PC-3 (cell line): ENCODE data around the gene KDM4B. TPM values are rescaled to one million over a fixed set of nuclear protein-coding genes. Genes with fewer than 3 reads are reported as not detected.

Experiments
- ATAC-seq: fragments of 200-7000 bp; cut with Tn5 transposase; 2 replicates; pipeline ENCODE4 v1.9.1; 2020; ENCODE audit warnings: mild to moderate bottlenecking, moderate library complexity
- BruUV-seq: library from RNA; stranded (reverse); fragments of 400-500 nt; replicated peaks from 2 replicates; lab custom pipeline; 2021; lab: Mats Ljungman, UMichigan
- CTCF ChIA-PET: fragments of 300-600 bp; sonication (Branson Sonifier 250); formaldehyde crosslinking; loops from one replicate; lab custom pipeline; 2022; ENCODE audit warnings: antibody characterized with exemption; lab: Charles Lee
- POLR2A ChIA-PET: fragments of 300-600 bp; sonication (Branson Sonifier 250); formaldehyde crosslinking; loops from one replicate; lab custom pipeline; 2022; ENCODE audit warnings: antibody characterized with exemption; ENCODE audit not compliant: unreplicated experiment; lab: Charles Lee
- DNase-seq: peaks from one replicate; pipeline ENCODE4 v3.0.0-alpha.2; 2015
- H2AFZ ChIP-seq: fragments of 300-600 bp; sonication (generic); 2 replicates; pipeline ENCODE4 v1.6.0; 2016; ENCODE audit warnings: antibody characterized with exemption, low read length
- H3F3A ChIP-seq: fragments of 300-600 bp; sonication (generic); one replicate; pipeline ENCODE4 v1.6.0; 2017; ENCODE audit warnings: antibody characterized with exemption, low read length, control low read depth, mild to moderate bottlenecking; ENCODE audit not compliant: unreplicated experiment
- H3K27ac ChIP-seq: fragments of 300-600 bp; sonication (generic); 2 replicates; pipeline ENCODE4 v1.5.1; 2016; ENCODE audit warnings: mild to moderate bottlenecking, low read length
- H3K27me3 ChIP-seq: fragments of 300-600 bp; sonication (generic); 2 replicates; pipeline ENCODE4 v1.6.1; 2016; ENCODE audit warnings: low read length, mixed read lengths
- H3K36me3 ChIP-seq: fragments of 300-600 bp; sonication (generic); 2 replicates; pipeline ENCODE4 v1.6.1; 2016; ENCODE audit warnings: low read depth, mixed run types, low read length, mixed read lengths
- H3K4me1 ChIP-seq: fragments of 300-600 bp; sonication (generic); 2 replicates; pipeline ENCODE4 v1.5.1; 2016; ENCODE audit warnings: low read length; ENCODE audit not compliant: insufficient read depth
- H3K4me2 ChIP-seq: fragments of 300-600 bp; sonication (generic); 2 replicates; pipeline ENCODE4 v1.6.0; 2016; ENCODE audit warnings: low read length
- H3K4me3 ChIP-seq: fragments of 300-600 bp; sonication (generic); 2 replicates; pipeline ENCODE4 v1.5.1; 2016; ENCODE audit warnings: mild to moderate bottlenecking, low read length, mixed read lengths
- H3K79me2 ChIP-seq: fragments of 300-600 bp; sonication (generic); 2 replicates; pipeline ENCODE4 v1.6.1; 2017; ENCODE audit warnings: low read length, mixed read lengths
- H3K9ac ChIP-seq: fragments of 300-600 bp; sonication (generic); 2 replicates; pipeline ENCODE4 v1.6.0; 2016; ENCODE audit warnings: mild to moderate bottlenecking, low read length
- H3K9me2 ChIP-seq: fragments of 300-600 bp; sonication (generic); replicated peaks from 2 replicates; pipeline ENCODE4 v1.6.1; 2016; ENCODE audit warnings: mixed run types, low read length, mixed read lengths
- H3K9me3 ChIP-seq: fragments of 300-600 bp; sonication (generic); 2 replicates; pipeline ENCODE4 v1.6.1; 2016; ENCODE audit warnings: low read length, mixed read lengths
- H4K20me1 ChIP-seq: fragments of 300-600 bp; sonication (generic); 2 replicates; pipeline ENCODE4 v1.6.1; 2016; ENCODE audit warnings: low read length, mixed read lengths
- CTCF ChIP-seq: fragments of 300-600 bp; sonication (generic); conservative IDR thresholded peaks from 2 replicates; pipeline ENCODE4 v1.5.1; 2017; ENCODE audit warnings: antibody characterized with exemption, low read depth, mild to moderate bottlenecking, low read length
- EZH2 ChIP-seq: fragments of 300-600 bp; sonication (generic); IDR thresholded peaks from one replicate; pipeline ENCODE4 v1.6.1; 2017; ENCODE audit warnings: antibody characterized with exemption, mild to moderate bottlenecking, low read length; ENCODE audit not compliant: unreplicated experiment
- EZH2phosphoT487 ChIP-seq: fragments of 300-600 bp; sonication (generic); IDR thresholded peaks from 2 replicates; pipeline ENCODE4 v1.6.1; 2018; ENCODE audit warnings: mild to moderate bottlenecking, antibody characterized with exemption, low read length, borderline replicate concordance
- intact Hi-C: fragments of 100-400 bp; cut with micrococcal nuclease; formaldehyde crosslinking; loops from 2 replicates; pipeline ENCODE4 v1.9.0; 2023
- total RNA-seq: library from RNA; depleted of rRNA; stranded (reverse); fragments of >200 nt; gene quantifications from 2 replicates; pipeline ENCODE4 v1.2.3, GENCODE V29; 2014

Gene KDM4B
- total RNA-seq, 1 experiment from 2014 or later, result 19.8 TPM

DNA sequence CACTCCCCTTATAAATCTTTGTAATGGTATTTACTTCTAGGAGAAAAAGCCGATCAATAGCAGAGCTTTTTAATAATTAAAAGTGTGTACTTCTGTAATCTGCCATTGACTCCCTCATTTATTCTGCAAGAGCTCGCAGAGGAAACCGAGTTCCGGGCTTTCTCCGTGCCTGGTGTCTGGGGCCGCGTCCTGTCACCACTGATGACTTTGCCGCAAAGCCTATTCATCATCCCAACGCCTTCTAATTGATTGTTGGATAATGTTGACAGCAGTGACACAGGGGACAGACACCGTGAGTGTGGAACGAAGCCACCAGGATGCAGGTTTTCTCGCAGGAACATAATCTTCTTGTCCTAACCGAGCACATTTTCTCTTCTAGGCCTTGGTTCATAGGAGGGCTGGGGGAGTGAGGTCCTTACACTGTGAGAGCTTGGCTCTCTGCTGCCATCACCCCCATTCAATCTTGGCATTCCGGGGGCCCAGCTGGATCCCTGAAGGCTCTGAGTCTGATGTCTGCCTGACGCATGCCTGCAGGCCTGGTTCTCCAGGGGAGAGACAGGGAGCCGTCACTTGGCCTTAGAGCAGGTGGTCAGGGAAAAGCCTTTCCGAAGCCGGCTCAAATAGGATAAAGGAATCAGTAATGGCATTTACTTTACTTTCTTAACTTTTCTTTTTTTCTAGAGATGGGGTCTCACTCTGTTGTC, 110.3 kb downstream of the KDM4B start:
- Histone ChIP-seq H3K4me1 (no peaks in the 10 kb centered on the region), H4K20me1 (no peaks in the 10 kb centered on the region), H3K4me3 (no peak overlapping the region), H3K79me2 (no peaks in the 10 kb centered on the region), H3K9ac (no peak overlapping the region), H3K27ac (no peak overlapping the region), H3K9me2 (no peaks in the 10 kb centered on the region), H3K9me3 (no peaks in the 10 kb centered on the region), H3K4me2 (no peak overlapping the region), H3F3A (no peaks in the 10 kb centered on the region), H2AFZ (no peak overlapping the region), H3K27me3 (no peaks in the 10 kb centered on the region), H3K36me3 (peaks cover 5% of the 10 kb centered on the region)
- BruUV-seq, result no TSS peak
- no peak for DNase-seq
- ATAC-seq, result no peak
- CTCF ChIA-PET, result no interaction called here
- TF ChIP-seq EZH2 (no peak), CTCF (no peak), EZH2phosphoT487 (no peak)
- POLR2A ChIA-PET, result no interaction called here
- intact Hi-C loops, result no loop called here

DNA sequence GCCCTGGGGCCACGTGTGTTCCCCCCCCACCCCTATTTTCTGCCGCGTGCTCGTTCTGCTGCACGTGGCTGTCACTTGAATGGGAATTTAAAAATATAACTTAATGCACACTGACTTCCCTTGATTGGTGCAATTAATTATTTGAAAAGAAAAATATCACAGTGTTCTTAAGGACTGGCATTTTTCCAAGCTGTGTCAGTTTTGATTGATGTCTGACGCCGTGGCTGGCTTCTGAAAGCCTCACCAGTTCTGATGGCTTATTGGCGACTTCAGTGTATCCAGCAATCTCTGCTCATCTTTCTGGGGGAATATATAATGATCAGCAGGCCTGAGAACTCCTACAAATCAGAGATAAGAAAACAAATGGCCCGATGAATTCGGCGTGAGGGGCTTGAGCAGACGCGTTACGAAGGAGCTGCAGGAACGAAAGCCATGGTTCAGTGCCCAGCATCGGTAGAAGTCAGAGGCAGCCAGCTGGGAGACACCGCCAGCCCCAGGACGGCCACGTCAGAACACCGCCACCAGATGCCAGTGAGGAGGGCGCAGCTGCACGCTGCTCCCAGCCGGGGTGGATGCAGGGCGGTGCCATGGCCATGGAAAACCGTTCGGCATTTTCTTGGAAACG, 111.2 kb downstream of the KDM4B start:
- no peak for ATAC-seq
- Histone ChIP-seq H3K4me3 (no peak overlapping the region), H3K4me2 (no peak overlapping the region), H3K4me1 (no peaks in the 10 kb centered on the region), H3K9me2 (no peaks in the 10 kb centered on the region), H3K9ac (no peak overlapping the region), H3F3A (no peaks in the 10 kb centered on the region), H3K36me3 (peaks cover 5% of the 10 kb centered on the region), H3K27ac (no peak overlapping the region), H3K9me3 (no peaks in the 10 kb centered on the region), H2AFZ (no peak overlapping the region), H3K79me2 (no peaks in the 10 kb centered on the region), H4K20me1 (no peaks in the 10 kb centered on the region), H3K27me3 (no peaks in the 10 kb centered on the region)
- intact Hi-C loops, result no loop called here
- TF ChIP-seq EZH2phosphoT487 (no peak), EZH2 (no peak), CTCF (no peak)
- no peak for DNase-seq
- ChIA-PET CTCF (no interaction called here), POLR2A (no interaction called here)
- no TSS peak for BruUV-seq

- POLR2A ChIA-PET, result no interaction called here
- TSS peak; percentile 6 for BruUV-seq
- no peak overlapping the region for H3K27ac ChIP-seq
These were observed 111.9 kb downstream of the KDM4B start for GRCh38 chr19:5080809-5081208.

More at GRCh38 chr19:5080809-5081208, 111.9 kb downstream of the KDM4B start:
- Histone ChIP-seq H3K9me2 (no peaks in the 10 kb centered on the region), H3K4me3 (no peak overlapping the region), H4K20me1 (no peaks in the 10 kb centered on the region), H3K27me3 (no peaks in the 10 kb centered on the region), H3F3A (no peaks in the 10 kb centered on the region), H3K36me3 (peaks cover 5% of the 10 kb centered on the region), H3K4me1 (no peaks in the 10 kb centered on the region), H3K79me2 (no peaks in the 10 kb centered on the region), H2AFZ (no peak overlapping the region), H3K9ac (no peak overlapping the region), H3K4me2 (no peak overlapping the region), H3K9me3 (no peaks in the 10 kb centered on the region)
- no peak for DNase-seq
- TF ChIP-seq EZH2, result no peak
- no peak for TF ChIP-seq CTCF
- TF ChIP-seq EZH2phosphoT487, result no peak
- intact Hi-C loops, result no loop called here
- CTCF ChIA-PET, result no interaction called here
- ATAC-seq, result no peak
